HG03045 (cell line): ENCODE data around the gene UBXN1.

Source experiments
- ATAC-seq: cut with Tn5 transposase; IDR thresholded peaks from one replicate; pipeline ENCODE4 v1.9.1; 2021; ENCODE audit warnings: mild to moderate bottlenecking, moderate library complexity; ENCODE audit not compliant: unreplicated experiment

The UBXN1 gene, protein sequence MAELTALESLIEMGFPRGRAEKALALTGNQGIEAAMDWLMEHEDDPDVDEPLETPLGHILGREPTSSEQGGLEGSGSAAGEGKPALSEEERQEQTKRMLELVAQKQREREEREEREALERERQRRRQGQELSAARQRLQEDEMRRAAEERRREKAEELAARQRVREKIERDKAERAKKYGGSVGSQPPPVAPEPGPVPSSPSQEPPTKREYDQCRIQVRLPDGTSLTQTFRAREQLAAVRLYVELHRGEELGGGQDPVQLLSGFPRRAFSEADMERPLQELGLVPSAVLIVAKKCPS

DNA sequence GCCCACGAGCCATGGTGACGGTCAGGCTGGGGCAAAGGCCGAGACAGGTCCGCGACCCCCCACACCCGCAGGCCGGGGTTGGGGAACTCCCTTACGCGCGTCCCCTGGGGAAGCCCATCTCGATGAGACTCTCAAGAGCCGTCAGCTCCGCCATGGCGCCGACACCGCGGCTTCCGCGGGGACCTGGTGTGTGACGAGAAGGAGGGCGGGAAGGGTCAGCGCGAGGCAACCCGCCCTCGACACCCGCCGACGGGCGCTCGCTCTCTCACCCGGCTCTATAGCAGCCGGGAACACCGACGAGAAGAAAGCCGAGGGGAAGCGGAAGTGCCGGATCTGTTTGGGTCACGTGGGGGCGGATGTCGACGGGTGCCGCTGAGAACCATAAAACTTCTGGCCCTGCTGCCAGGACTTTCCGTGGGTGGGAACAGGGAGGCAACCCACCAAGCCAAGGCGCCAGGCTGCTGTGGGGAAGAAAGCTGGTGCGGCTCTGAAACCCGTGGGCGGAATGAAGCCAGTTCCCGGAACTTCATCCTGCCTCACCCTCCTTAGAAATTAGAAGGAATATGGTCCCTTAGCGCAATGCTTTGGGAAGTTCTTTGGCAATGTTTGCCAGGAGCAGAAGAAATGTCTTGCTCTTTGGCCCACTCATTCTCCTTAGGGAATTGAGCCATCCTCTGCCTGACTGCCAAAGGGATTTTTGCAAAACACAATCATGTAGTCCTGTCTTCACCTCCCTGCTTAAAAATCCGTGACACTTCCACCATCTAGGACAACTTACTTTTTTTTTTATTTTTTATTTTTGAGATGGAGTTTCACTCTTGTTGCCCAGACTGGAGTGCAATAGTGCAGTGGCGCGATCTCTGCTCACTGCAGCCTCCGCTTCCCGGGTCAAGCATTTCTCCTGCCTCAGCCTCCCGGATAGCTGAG lies at the start of gene UBXN1:
TSS of gene UBXN1 (minus strand) at position 304 of the 927 bp plus-strand sequence. CDS start at position 154, 150 bp downstream.
- no peak for ATAC-seq

DNA sequence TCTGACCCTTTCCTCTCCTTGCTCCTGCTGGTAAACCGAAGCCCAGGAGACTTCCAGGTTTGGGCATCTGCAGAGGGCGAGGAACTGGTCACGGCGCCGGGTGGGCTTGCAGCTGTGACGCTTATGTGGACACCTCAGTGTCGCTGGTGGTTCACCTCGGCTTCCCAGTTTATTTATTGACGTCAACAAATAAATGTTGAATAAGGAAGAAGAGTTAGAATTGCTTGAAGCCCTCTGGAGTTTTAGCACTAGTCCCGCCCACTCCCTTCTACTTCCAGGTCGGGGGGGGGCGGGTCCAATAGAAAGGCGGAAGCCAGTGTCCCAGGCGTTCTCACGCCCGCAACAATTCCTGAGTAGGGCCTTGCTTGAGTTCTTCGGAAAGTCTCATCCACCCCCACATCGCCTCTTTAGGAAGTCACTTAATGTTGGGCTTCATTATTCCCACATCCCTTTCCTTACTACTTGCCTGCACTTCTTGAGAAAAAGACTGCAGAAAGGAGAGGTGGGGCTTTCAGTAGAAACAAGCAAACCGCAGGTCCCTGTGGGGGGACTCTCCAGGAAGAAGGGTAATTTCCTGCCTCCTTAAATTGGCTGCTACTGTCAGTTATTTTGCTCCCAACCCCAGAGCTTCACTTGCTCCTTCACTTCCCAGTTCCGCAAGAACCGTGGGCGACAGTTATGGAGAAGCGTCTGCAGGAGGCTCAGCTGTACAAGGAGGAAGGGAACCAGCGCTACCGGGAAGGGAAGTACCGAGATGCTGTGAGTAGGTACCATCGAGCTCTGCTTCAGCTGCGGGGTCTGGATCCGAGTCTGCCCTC lies 49.5 kb upstream of the UBXN1 start, which contains the start of gene TTC9C:
TSS of gene TTC9C (plus strand) at position 316 of the 818 bp plus-strand sequence. CDS start at position 679, 363 bp downstream.
- ATAC-seq, result peak; percentile 26

DNA sequence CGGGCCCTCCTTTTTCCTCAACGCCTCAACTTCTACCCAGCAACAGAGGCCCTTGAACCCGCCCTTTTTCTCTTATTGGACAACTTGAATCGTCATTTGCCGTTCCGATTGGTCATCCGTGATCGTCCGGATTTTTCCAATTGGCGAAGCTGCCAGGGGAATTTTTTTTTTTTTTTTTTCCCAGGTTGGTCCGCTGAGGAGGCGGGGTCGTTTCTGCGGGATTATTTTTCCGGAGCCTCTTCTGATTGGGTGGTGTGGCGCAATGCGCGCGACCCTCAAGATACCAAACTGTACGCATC lies 48.9 kb upstream of the UBXN1 start:
- peak; percentile 53 for ATAC-seq

DNA sequence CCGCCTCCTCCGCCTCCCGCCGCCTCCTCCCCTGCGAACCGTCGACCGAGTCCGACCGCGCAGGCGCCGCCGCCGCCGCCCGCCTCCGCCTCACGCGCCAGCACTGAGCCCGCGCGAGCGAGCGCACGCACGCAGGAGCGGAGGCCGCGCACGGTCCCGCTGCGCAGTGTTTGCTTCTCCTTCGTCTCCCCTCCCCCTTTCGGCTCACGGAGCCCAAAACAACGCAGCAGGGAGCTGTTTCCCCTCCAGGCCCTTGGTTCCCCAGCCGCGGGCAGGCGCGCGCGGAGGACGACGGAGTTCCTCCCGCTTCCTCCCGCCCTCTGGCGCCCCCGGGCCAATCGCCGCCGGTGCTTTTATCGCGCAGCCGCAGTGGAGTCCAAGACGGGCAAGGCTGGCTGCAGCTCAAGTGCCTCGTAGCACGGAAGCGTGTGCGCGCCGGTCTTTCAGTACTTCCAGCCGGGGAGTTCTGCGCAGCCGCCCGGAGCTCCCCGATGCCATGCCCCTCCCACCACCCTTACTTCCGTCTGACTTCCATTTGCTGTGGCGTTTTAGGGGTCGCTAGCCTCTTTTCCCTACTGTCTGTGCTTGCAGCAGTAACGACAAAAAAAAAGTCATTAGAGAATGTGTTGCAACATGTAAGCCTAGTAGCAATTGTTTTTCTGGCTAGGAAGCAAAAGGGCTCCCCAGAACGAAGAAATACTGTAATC lies 48.4 kb upstream of the UBXN1 start, which contains the start of gene HNRNPUL2:
TSS of gene HNRNPUL2 (minus strand) at position 293 of the 707 bp plus-strand sequence. CDS start 301 bp downstream, outside the sequence.
- ATAC-seq, result peak; percentile 72

DNA sequence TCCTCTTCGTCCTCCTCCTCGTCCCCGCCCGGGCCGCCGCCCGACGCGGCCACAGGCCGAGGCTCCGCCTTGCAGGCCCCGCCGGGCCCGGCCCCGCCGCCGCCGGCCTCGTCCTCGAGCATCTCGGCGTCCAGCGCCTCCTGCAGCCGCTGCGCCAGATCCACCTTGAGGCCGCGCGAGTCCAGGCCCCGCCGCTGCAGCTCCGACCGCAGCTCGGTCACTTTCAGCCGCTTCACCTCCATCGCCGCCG lies 48.0 kb upstream of the UBXN1 start:
- ATAC-seq, result no peak

DNA sequence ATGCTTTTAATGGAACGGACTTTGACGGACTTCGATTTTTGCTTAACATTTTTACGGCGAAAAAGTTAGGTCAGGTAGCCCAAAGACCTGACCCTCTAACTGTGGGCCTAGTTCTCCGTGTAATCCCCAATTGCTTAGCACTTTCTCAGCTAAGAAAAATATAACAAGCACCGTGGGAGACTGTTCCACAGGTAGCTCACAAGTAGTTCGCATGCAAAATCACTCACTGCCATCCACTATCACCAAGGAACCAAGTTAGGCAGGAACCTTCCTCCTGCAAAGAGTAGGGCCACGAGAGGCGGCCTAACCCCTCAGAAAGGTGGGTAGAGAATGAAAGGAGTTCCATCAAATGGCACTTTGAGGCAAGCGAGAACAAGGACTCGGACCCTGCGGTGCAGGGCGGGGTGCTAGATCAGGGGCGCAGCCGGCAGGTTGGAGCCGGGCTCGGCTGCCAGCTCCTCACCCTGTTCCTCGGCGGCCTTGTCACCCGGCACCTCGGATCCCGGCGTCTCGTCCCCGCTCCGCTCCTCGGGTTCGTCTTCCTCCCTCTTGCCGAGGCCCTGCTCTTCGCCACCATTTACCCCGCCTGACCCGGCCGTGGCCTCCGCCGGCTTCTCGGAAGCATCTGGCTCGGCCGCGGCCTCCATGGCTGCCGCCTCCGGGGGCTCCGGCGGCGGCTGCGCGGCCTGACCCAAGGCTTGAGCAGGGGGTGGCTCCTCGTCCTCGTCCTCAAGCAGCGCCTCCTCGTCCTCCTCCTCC lies 47.5 kb upstream of the UBXN1 start:
- ATAC-seq, result peak; percentile 3

DNA sequence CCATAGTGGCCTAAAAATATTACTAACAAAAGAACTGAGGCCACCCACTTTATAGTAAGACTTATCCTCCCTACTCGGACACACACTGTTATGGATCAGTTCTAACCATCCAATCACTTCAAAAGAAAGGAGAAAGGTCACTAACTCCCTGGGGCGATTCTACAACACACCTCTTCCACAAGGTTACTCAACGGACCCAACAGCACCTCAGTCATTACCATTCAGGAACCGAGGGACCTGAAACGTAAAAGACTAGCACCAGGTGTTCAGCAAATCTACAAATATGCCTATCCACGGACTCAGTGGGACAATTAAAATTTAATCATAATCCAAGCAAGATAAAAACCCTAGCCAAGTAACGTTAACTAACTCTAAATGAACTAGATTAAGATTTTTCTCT lies 46.8 kb upstream of the UBXN1 start:
- ATAC-seq, result no peak

DNA sequence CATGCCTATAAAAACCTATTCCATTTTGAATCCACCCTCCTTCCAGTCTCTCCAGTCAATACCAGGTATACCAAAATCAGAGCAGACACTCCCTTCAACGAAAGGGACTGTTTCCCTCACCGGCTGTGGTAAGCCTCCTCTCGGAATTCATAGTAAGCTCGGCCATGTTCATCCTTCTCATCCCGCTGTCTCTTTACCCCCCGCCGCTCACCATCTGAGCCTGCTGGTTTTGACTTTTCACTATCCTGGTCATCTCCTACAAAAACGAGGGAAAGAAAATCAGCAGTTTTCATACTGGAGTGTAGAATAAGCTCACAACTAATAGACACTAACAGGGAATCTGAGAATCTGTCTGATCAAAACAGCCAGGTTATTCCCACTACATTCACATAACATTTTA lies 45.3 kb upstream of the UBXN1 start:
- ATAC-seq, result no peak

DNA sequence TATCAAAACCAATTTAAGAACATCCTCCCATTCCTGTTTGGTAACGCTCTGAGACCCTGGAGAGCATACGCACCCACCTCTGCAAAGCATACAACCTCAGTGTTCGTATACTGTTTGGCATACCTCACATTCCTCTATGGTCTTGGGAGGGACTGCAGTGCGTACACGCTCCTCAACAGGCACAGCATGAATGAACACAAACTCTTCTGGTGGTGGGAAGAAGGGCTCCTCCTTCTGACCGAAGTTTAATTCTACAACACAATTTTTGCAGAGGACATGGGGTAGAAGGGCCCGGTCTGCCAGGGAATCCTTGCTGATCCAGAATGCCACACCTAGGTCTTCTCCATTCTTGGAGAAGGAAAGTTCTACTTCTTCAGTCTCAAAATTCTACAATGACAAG lies 43.1 kb upstream of the UBXN1 start:
- no peak for ATAC-seq

DNA sequence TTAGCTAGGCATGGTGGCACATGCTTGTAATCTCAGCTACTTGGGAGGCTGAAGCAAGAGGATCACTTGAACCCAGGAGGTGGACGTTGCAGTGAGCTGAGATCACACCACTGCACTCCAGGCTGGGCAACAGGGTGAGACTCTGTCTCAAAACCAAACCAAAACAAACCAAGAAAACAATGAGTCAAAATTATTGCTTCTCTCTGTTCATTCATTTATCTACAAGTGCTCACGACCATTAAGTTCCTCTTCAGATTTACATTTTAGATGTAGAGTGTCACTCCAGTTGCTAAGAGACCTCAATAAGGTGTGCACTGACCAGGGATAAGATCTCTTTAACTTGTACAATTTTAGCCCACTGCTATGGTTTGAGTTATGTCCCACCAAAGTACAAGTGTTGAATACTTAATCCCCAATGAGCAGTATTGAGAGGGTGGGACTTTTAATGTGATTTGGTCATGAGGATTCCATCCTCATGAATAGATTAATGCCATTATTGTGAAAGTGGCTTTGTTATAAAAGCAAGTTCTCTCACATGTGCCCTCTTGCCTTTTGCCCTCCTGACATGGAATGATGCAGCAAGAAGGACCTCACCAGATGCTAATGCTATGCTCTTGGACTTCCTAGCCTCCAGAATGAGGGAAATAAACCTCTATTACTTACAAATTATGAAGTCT lies 40.6 kb upstream of the UBXN1 start:
- no peak for ATAC-seq

DNA sequence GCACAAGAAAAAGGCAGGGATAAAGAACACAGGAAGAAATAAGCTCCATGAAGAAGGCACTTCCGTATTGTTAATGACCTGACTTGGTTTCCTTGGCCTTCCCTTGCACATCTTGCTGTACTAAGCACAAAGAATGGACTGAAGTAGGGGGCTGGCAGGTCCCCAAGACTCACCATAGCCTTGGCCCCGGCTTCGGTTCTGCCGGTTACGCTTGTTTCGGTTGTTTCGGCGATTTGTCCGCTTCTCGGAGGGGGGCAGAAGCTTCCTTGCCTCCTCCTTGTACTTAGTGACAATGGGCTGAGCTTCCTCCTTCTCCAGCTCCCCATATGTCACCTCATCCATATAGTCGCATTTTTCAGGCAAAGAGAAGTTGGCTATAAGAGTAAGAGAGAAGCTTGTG lies 37.9 kb upstream of the UBXN1 start:
- ATAC-seq, result no peak

DNA sequence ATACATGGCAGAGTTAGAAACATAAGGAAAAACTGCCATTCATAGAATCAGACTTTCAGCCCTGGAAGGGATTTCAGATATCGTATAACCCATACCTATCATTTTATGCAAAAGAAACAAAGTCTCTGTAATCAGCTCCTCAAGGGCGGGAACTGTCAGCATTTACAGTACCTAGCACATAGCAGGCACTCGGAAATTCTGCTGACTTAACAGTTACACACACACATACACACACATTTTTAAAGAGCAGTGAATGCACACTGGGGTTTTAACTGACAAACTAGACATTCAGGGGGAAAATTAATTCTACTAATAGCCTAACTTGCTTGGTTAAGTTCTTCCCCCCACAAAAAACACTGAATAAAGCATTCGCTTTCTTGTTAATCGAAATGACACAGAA lies 37.3 kb upstream of the UBXN1 start:
- ATAC-seq, result no peak

DNA sequence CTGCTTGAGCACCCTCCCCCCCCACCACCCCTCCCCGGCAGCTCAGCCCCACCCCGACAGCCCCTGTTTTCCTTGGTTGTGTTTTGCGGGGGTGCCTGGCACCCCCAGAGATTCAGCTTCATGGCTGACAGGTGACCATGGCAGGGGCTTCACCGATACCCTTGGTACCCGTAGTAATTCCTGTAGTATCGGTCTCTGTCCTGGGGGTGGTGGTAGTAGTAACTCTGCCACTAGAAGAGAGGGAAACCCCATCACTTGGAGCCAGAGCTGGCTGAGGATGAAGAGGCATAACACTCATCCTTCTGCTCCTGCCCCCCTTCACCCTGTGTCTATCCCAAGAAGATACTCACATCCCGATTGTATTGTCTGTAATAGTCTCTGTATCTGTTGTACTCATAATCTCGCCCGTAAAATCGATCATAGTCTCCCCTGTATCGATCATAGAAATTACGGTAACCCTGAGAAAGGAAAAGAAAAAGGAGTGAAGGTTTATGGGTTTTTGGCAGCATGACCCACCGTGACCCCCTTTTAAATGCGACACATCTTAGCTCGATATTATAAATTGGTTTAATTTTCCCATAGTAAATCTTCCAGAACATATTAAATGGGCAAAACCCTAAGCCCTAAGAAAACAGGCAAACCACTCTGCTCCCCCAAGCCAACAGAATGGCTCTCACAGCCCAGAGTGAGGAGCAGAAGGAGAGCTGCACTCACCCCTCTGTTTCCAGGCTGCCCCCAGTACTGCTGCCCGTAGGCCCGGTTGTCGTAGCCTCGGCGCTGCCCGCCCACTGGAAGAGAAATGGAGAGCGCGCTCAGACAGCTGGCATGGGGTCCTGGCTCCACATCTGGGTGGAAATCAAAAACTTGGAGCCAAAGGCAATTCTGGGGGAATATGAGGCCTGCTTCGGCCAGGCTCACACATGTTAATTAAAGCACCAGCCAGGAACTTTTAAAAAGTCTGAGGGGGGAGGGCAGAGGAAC lies 36.6 kb upstream of the UBXN1 start:
- no peak for ATAC-seq

DNA sequence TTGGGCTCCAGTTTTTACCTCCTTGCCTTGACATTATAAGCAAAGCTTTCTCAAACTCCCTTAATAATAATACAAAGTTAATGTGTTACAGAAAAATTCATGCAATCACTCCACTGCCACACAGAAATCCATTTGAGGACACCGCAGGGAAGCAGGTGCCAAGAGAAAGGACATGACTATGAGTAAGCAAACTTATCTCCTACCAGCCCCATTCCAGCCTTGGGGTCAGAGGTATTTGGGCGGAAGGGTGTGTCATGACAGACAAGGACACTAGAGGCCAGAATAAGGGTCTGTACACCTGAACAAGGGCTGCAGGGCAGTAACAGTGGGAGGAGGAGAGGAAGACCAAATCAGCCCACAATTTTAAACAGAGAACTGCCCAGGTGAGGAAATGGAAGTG lies 34.5 kb upstream of the UBXN1 start:
- no peak for ATAC-seq

DNA sequence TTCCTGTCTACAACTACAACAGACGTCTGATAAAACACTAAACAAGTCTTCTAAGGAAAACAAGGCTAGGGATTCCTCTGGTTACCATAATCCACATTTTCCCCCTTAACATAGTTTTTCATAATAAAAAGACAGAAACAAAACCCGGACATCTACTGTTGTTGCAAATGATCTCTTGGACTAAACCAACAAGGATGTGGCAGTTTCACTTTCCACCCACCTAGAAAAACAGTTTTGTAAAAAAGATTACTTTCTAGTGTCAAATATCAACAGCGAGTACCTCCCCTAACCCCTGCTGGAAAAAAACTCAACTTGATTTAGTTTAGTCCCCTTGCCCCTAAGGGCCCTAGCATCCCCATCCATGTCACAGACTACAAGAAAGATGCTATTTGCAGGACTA lies 34.0 kb upstream of the UBXN1 start:
- no peak for ATAC-seq

DNA sequence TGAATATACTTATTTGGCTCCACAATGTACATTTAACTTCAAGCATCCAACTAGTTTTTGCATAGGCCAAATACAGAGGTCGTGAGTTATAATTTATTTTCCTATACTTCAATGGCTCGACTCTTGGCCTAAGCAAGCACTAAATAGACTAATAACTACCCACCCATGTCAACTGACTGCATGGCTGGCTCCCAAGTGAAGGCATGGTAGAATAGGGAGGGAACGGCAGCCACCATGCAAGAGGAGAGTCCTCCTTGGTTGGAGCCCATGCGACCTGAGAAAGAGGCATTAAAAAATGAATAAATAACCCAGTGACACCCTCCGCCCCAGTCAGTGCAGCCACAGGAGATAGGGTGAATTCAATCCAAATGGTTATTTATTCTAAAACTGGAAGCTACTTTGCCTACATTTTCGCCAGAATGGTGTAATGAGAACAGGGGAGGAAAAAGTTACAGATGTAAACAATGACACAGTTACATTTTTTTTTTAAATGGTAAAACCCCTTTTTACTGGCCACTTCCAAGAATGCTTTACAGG lies 33.5 kb upstream of the UBXN1 start:
- ATAC-seq, result no peak

DNA sequence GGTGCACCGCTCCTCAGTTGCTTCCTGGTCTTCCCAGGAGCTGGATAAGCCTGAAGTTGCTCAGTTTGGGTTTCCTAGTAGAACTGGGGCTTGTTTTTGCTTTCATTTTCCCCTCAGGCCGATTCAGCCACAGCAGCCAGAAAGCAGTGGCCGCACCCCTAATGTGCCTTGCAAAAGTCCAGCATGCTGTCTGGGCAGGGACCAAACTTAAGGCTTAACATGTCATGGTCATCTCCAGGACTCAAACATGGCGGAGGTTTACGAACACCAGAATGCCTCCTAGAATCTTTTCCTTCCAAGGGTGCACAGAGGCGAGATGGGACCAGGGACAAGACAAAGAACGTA lies 31.1 kb upstream of the UBXN1 start:
- no peak for ATAC-seq
